Measurements from ENCODE around the gene GINS3. TPM values are rescaled to one million over a fixed set of nuclear protein-coding genes. Genes with fewer than 3 reads are reported as not detected.

GINS3 gene
- total RNA-seq, result 1.1 and 1.8 TPM in 2 replicates

DNA sequence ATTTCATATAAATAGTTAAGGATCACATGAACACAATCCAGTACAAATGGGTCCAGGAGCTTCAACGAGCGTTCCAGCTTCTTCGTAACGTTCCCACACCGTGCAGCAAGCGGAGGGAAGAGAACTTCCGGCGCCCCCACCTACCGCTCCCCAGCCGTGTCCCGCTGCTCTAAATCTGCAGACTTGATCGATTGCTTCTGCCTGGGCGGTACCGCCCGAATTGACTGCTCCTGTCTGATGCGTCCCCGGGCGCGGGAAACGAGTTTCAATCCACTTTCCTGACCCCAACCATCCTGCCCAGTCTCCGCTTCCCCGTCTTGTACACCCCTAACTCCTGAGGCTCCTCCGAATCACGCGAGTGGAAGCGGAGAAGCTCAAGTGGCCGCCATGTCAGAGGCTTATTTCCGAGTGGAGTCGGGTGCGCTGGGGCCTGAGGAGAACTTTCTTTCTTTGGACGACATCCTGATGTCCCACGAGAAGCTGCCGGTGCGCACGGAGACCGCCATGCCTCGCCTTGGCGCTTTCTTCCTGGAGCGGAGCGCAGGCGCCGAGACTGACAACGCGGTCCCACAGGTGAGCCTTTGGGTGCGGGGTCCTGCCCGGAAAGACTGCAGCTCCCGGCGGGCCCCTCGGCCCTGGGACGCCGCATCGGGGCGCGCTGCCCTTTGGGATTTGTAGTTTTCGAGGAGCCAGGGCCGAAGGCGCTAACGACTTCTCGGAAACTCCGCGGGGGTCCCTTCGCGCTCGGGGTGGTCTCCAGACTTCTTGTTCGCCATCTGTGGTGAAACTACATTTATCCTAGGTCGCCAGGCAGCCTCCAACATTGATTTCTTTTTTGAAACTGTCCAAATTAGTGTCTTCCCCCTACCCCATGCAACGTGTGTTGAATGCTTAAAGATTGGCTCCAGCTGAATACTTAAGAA, at the start of gene GINS3:
Gene GINS3, plus strand, starts transcription at position 257 of the 923 bp plus-strand sequence. Its CDS starts 131 bp downstream, at position 388.
- TF ChIP-seq, protein P1, sequence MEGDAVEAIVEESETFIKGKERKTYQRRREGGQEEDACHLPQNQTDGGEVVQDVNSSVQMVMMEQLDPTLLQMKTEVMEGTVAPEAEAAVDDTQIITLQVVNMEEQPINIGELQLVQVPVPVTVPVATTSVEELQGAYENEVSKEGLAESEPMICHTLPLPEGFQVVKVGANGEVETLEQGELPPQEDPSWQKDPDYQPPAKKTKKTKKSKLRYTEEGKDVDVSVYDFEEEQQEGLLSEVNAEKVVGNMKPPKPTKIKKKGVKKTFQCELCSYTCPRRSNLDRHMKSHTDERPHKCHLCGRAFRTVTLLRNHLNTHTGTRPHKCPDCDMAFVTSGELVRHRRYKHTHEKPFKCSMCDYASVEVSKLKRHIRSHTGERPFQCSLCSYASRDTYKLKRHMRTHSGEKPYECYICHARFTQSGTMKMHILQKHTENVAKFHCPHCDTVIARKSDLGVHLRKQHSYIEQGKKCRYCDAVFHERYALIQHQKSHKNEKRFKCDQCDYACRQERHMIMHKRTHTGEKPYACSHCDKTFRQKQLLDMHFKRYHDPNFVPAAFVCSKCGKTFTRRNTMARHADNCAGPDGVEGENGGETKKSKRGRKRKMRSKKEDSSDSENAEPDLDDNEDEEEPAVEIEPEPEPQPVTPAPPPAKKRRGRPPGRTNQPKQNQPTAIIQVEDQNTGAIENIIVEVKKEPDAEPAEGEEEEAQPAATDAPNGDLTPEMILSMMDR (IDR thresholded peaks at IDR 0.05; ENCODE audit: insufficient read depth, low read length, severe bottlenecking), result no peak
- FAIRE-seq, result no peak

DNA sequence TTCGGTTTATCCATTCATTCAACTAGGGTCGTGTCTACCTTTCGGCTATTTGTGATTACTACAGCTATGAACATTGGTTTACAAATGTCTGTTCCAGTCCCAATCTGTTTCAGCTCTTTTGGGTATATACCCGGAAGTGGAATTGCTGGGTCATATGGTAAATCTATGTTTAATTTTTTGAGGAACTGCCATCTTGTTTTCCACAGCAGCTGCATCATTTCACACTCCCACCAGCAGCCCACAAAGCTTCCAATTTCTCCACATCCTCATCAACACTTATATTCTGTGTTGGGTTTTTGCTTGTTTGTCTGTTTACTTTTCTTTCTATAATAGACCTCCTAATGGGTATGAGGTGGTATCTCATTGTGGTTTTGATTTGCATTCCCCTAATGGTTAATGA, 48.7 kb upstream of the GINS3 start:
- TF ChIP-seq, protein P1 (IDR thresholded peaks at IDR 0.05; ENCODE audit: insufficient read depth, low read length, severe bottlenecking), result no peak
- DNase-seq (ENCODE audit: low read depth), result no peak
- H3K4me3 ChIP-seq (ENCODE audit: low read depth, low read length), result no peak overlapping the region
- H3K36me3 ChIP-seq (ENCODE audit: control insufficient read depth, insufficient read depth, low read length), result no peaks in the 10 kb centered on the region
- FAIRE-seq, result no peak
- H3K27me3 ChIP-seq (ENCODE audit: control insufficient read depth, insufficient read depth, low read length), result peaks cover 2% of the 10 kb centered on the region

More for the DNA sequence above, at the start of gene GINS3:
- Histone ChIP-seq H3K4me3 (ENCODE audit: low read depth, low read length) (peak within 1 kb of the TSS; percentile 94), H3K36me3 (ENCODE audit: control insufficient read depth, insufficient read depth, low read length) (no peaks in the 10 kb centered on the region), H3K27me3 (ENCODE audit: control insufficient read depth, insufficient read depth, low read length) (no peaks in the 10 kb centered on the region)
- DNase-seq (ENCODE audit: low read depth), result peak; percentile 59

DNA sequence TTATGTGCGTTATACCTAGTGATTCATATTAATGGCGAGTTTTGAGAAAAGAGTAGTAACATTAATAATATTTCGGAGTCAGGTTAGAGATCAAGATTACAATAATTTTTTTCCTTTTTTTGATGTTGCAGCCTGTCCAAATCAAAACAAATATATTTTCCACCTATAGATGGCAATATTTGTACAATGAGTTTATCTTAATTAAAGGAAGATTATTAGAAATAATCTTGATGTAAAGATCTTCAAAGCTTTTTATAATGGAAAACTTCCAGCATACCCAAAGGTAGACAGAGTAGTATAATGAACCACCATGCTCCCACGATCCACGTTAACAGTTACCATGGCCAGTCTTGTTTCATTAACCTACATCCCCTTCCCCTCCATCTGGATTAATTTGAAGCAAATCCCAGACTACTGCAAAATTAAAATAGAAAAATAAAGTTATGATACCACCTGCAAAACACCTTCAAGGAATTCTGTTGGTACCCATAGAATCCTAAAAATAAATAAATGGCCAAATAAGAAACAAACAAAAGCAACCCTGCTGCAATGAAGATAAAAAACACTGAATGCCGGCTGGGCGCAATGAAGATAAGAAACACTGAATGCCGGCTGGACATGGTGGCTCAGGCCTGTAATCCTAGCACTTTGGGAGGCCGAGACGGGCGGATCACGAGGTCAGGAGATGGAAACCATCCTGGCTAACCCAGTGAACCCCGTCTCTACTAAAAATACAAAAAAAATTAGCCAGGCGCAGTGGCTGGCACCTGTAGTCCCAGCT, 46.5 kb upstream of the GINS3 start:
- peaks cover 2% of the 10 kb centered on the region for H3K27me3 ChIP-seq (ENCODE audit: control insufficient read depth, insufficient read depth, low read length)
- peak; percentile 24 for DNase-seq (ENCODE audit: low read depth)
- TF ChIP-seq, protein P1 (IDR thresholded peaks at IDR 0.05; ENCODE audit: insufficient read depth, low read length, severe bottlenecking), result no peak
- H3K36me3 ChIP-seq (ENCODE audit: control insufficient read depth, insufficient read depth, low read length), result no peaks in the 10 kb centered on the region
- H3K4me3 ChIP-seq (ENCODE audit: low read depth, low read length), result no peak overlapping the region
- no peak for FAIRE-seq

DNA sequence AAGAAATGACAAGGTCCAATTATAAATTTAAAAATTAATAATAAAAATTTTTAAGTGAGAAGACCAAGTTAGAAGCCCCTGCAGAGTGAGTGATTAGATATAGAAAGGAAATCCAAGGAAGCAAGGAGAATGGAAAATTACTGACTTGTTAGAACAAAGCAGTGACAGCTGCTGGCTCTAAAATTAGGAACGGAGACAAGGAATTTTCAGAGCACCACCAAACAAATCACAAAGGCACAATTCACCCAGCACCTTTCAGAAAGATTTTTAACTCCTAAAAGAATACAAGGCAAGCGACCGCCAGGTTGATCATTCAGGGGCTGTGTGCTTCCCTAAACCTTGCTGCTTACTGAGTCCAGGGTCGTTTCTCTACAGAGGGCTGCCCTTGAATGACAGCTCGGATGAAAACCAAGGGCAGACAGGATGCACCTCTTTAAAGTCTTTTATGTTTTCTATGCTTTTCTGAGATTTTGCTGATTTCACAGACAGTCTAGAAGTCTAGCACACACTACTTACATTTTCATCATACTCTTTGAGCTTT, 45.4 kb upstream of the GINS3 start:
- no peaks in the 10 kb centered on the region for H3K36me3 ChIP-seq (ENCODE audit: control insufficient read depth, insufficient read depth, low read length)
- H3K4me3 ChIP-seq (ENCODE audit: low read depth, low read length), result no peak overlapping the region

DNA sequence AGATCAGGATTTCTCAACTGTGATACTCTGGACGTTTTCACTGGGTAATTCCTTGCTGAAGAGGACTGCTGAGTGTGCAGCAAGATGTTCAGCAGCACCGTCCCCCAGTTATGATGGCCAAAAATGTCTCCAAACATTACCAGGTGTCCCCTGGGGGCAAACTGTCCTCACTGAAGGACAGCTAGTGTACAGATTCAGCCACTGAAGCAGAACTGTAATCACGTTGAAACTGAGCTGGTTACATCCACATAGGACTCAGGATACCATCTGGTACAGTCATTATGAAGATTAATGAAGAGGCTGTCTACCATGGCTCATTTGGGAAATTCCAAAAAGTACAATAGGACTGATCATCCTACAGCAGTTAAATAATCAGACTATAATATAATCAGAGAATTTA, 43.3 kb upstream of the GINS3 start:
- FAIRE-seq, result no peak
- H3K27me3 ChIP-seq (ENCODE audit: control insufficient read depth, insufficient read depth, low read length), result peaks cover 2% of the 10 kb centered on the region
- no peak overlapping the region for H3K4me3 ChIP-seq (ENCODE audit: low read depth, low read length)
- DNase-seq (ENCODE audit: low read depth), result no peak
- TF ChIP-seq, protein P1 (IDR thresholded peaks at IDR 0.05; ENCODE audit: insufficient read depth, low read length, severe bottlenecking), result no peak
- H3K36me3 ChIP-seq (ENCODE audit: control insufficient read depth, insufficient read depth, low read length), result no peaks in the 10 kb centered on the region

More for the DNA sequence above, 45.4 kb upstream of the GINS3 start:
- DNase-seq (ENCODE audit: low read depth) (no peak), FAIRE-seq (no peak)
- peaks cover 2% of the 10 kb centered on the region for H3K27me3 ChIP-seq (ENCODE audit: control insufficient read depth, insufficient read depth, low read length)
- TF ChIP-seq, protein P1 (IDR thresholded peaks at IDR 0.05; ENCODE audit: insufficient read depth, low read length, severe bottlenecking), result no peak
